ENCODE results near the gene FILIP1L. TPM values are rescaled to one million over a fixed set of nuclear protein-coding genes. Genes with fewer than 3 reads are reported as not detected.

Gene FILIP1L
- total RNA-seq, 2 experiments from 2014 or later = not detected

- H4K20me1 ChIP-seq (ENCODE audit: insufficient read depth, low read length) = no peaks in the 10 kb centered on the region
- no TSS peak for BruUV-seq (replicated peaks)
- TF ChIP-seq CTCF (conservative IDR thresholded peaks at IDR 0.05; ENCODE audit: low read length) (no peak), EZH2phosphoT487 (IDR thresholded peaks at IDR 0.05; ENCODE audit: borderline replicate concordance, low read depth, low read length) (no peak)
- H3K27ac ChIP-seq (ENCODE audit: low read depth, low read length, poor library complexity, severe bottlenecking) = no peak overlapping the region
- H3K79me2 ChIP-seq (ENCODE audit: insufficient read depth, low read depth, low read length) = no peaks in the 10 kb centered on the region
- H3K4me2 ChIP-seq (ENCODE audit: low read length) = no peak overlapping the region
- no peaks in the 10 kb centered on the region for H3K9me3 ChIP-seq (ENCODE audit: low read length)
- ChIA-PET POLR2A (interaction anchor here (0.6 to 1.5 kb wide), 4 partner anchors 18 to 93 kb away, joined by 3 to 6 read pairs (median 4); no protein-coding TSS in a partner anchor), CTCF (ENCODE audit: unreplicated experiment) (no interaction called here)
- DNase-seq (ENCODE audit: low spot score) = no peak
- intact Hi-C loops (cut with micrococcal nuclease; ENCODE audit: unreplicated experiment) = no loop called here
- no peak overlapping the region for H3K4me3 ChIP-seq (ENCODE audit: low read depth, low read length, poor library complexity, severe bottlenecking)
- H3K4me1 ChIP-seq (ENCODE audit: insufficient read depth, low read length, poor library complexity, severe bottlenecking) = no peaks in the 10 kb centered on the region
- no peaks in the 10 kb centered on the region for H3K36me3 ChIP-seq (ENCODE audit: insufficient read depth, low read length)
- no peak overlapping the region for H2AFZ ChIP-seq (ENCODE audit: low read length)
- no peaks in the 10 kb centered on the region for H3K9me2 ChIP-seq (ENCODE audit: insufficient read depth, low read length)
These were observed 16.9 kb upstream of the FILIP1L start for GRCh38 chr3:100131241-100131640.

- CTCF ChIA-PET (ENCODE audit: unreplicated experiment) = no interaction called here
- POLR2A ChIA-PET = interaction anchor here (0.9 to 1.5 kb wide), 2 partner anchors 25 to 28 kb away, joined by 3 to 6 read pairs; no protein-coding TSS in a partner anchor
- BruUV-seq (replicated peaks) = no TSS peak
These were observed 15.6 kb upstream of the FILIP1L start for GRCh38 chr3:100129941-100130340.

More at GRCh38 chr3:100129941-100130340, 15.6 kb upstream of the FILIP1L start:
- Histone ChIP-seq H3K4me1 (ENCODE audit: insufficient read depth, low read length, poor library complexity, severe bottlenecking) (no peaks in the 10 kb centered on the region), H3K9me3 (ENCODE audit: low read length) (no peaks in the 10 kb centered on the region), H2AFZ (ENCODE audit: low read length) (no peak overlapping the region), H4K20me1 (ENCODE audit: insufficient read depth, low read length) (no peaks in the 10 kb centered on the region), H3K27ac (ENCODE audit: low read depth, low read length, poor library complexity, severe bottlenecking) (no peak overlapping the region), H3K9me2 (ENCODE audit: insufficient read depth, low read length) (no peaks in the 10 kb centered on the region), H3K36me3 (ENCODE audit: insufficient read depth, low read length) (no peaks in the 10 kb centered on the region), H3K4me2 (ENCODE audit: low read length) (no peak overlapping the region), H3K4me3 (ENCODE audit: low read depth, low read length, poor library complexity, severe bottlenecking) (no peak overlapping the region), H3K79me2 (ENCODE audit: insufficient read depth, low read depth, low read length) (no peaks in the 10 kb centered on the region)
- intact Hi-C loops (cut with micrococcal nuclease; ENCODE audit: unreplicated experiment) = no loop called here
- TF ChIP-seq EZH2phosphoT487 (IDR thresholded peaks at IDR 0.05; ENCODE audit: borderline replicate concordance, low read depth, low read length) (no peak), CTCF (conservative IDR thresholded peaks at IDR 0.05; ENCODE audit: low read length) (no peak)
- no peak for DNase-seq (ENCODE audit: low spot score)
